ENCODE data around the gene HBA2. TPM values are rescaled to one million over a fixed set of nuclear protein-coding genes. Genes with fewer than 3 reads are reported as not detected.
"Not testable (repeated sequence)": the region's sequence is repeated elsewhere in the genome, so short reads cannot be mapped to it uniquely, and the experiment has no call there.

The HBA2 gene
- total RNA-seq, 4 donors from 2014 or later = 52.8 to 638 (median 317) TPM

GRCh38 chr16:193441-193840 is 20.8 kb downstream of the HBA2 start:
- DNase-seq = no peak
- intact Hi-C loops (cut with DNase I; ENCODE audit: low total_unique reads) = no loop called here
- TF ChIP-seq POLR2A (IDR thresholded peaks at IDR 0.05) (no peak), CTCF (IDR thresholded peaks at IDR 0.05) (no peak)
- Histone ChIP-seq H3K9me3 (no peaks in the 10 kb centered on the region), H3K27me3 (no peaks in the 10 kb centered on the region), H3K27ac (no peak overlapping the region), H3K4me1 (no peaks in the 10 kb centered on the region), H3K36me3 (no peaks in the 10 kb centered on the region), H3K4me3 (no peak overlapping the region)

- no peak for TF ChIP-seq POLR2A (IDR thresholded peaks at IDR 0.05)
- no peak for TF ChIP-seq CTCF (IDR thresholded peaks at IDR 0.05)
- Histone ChIP-seq H3K9me3 (no peaks in the 10 kb centered on the region), H3K36me3 (no peaks in the 10 kb centered on the region), H3K27ac (no peak overlapping the region), H3K27me3 (no peaks in the 10 kb centered on the region), H3K4me1 (no peaks in the 10 kb centered on the region), H3K4me3 (no peak overlapping the region)
- intact Hi-C loops (cut with DNase I; ENCODE audit: low total_unique reads) = no loop called here
- no peak for DNase-seq
Measured at GRCh38 chr16:194516-194915, 21.8 kb downstream of the HBA2 start.

- Histone ChIP-seq H3K27me3 (no peaks in the 10 kb centered on the region), H3K4me1 (no peaks in the 10 kb centered on the region), H3K9me3 (no peaks in the 10 kb centered on the region), H3K36me3 (no peaks in the 10 kb centered on the region), H3K4me3 (no peak overlapping the region), H3K27ac (no peak overlapping the region)
- intact Hi-C loops (cut with DNase I; ENCODE audit: low total_unique reads) = no loop called here
- TF ChIP-seq CTCF (IDR thresholded peaks at IDR 0.05) (no peak), POLR2A (IDR thresholded peaks at IDR 0.05) (no peak)
- DNase-seq = no peak
Measured at GRCh38 chr16:200388-200787, 27.7 kb downstream of the HBA2 start.

- H3K36me3 ChIP-seq = no peaks in the 10 kb centered on the region
- intact Hi-C loops (cut with DNase I; ENCODE audit: low total_unique reads) = no loop called here
- TF ChIP-seq CTCF (IDR thresholded peaks at IDR 0.05) = no peak
- TF ChIP-seq POLR2A (IDR thresholded peaks at IDR 0.05) = no peak
- H3K9me3 ChIP-seq = no peaks in the 10 kb centered on the region
- no peaks in the 10 kb centered on the region for H3K4me1 ChIP-seq
- no peak for DNase-seq
- H3K27ac ChIP-seq = no peak overlapping the region
- H3K27me3 ChIP-seq = no peaks in the 10 kb centered on the region
- no peak overlapping the region for H3K4me3 ChIP-seq
Measured at GRCh38 chr16:203246-203645, 30.6 kb downstream of the HBA2 start.

GRCh38 chr16:204046-204445 is 31.4 kb downstream of the HBA2 start:
- H3K4me3 ChIP-seq; DNase-seq; intact Hi-C loops (cut with DNase I; ENCODE audit: low total_unique reads); H3K27ac ChIP-seq; H3K36me3 ChIP-seq; H3K9me3 ChIP-seq; H3K4me1 ChIP-seq; H3K27me3 ChIP-seq: not testable (repeated sequence)

- not testable (repeated sequence) for H3K36me3 ChIP-seq, DNase-seq
Measured at GRCh38 chr16:209359-209758, 36.7 kb downstream of the HBA2 start.

GRCh38 chr16:211631-212180 is 39.0 kb downstream of the HBA2 start:
- H3K9me3 ChIP-seq; DNase-seq; intact Hi-C loops (cut with DNase I; ENCODE audit: low total_unique reads); H3K4me3 ChIP-seq; H3K27ac ChIP-seq; H3K36me3 ChIP-seq; H3K4me1 ChIP-seq; H3K27me3 ChIP-seq: not testable (repeated sequence)

More at GRCh38 chr16:209359-209758, 36.7 kb downstream of the HBA2 start:
- H3K27ac ChIP-seq; H3K4me1 ChIP-seq; intact Hi-C loops (cut with DNase I; ENCODE audit: low total_unique reads); H3K9me3 ChIP-seq; H3K4me3 ChIP-seq; H3K27me3 ChIP-seq: not testable (repeated sequence)
